HG03521 (cell line): ENCODE data around the gene PREX1.

ENCODE experiments used
- ATAC-seq: cut with Tn5 transposase; IDR thresholded peaks from one replicate; pipeline ENCODE4 v1.9.1; 2021; ENCODE audit warnings: mild to moderate bottlenecking, moderate library complexity; ENCODE audit not compliant: unreplicated experiment

PREX1 gene

GRCh38 chr20:48738399-48739304 lies 89.1 kb downstream of the PREX1 start:
- ATAC-seq = peak; percentile 62

GRCh38 chr20:48738094-48738398 lies 89.8 kb downstream of the PREX1 start:
- no peak for ATAC-seq

GRCh38 chr20:48737434-48738093 lies 90.2 kb downstream of the PREX1 start:
- ATAC-seq = no peak

DNA sequence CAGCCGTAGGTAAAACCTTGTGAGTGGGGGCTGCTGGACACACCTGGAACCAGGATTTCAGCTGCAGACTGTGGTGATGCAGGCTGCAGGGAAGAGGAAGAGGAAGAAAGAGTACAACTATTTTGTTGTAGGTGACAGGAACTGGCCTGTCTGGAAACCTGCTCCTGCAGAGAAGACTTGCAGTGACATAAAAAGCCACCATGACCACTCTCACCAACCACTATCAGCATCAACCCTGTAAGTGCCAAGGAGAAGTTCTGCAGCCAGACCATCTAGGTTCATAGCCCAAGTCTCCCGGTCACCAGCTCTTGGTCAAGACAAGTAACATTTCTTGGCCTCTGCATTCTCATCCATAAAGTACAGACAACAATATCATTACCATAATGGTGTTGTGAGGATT lies 91.2 kb downstream of the PREX1 start:
- ATAC-seq = no peak

DNA sequence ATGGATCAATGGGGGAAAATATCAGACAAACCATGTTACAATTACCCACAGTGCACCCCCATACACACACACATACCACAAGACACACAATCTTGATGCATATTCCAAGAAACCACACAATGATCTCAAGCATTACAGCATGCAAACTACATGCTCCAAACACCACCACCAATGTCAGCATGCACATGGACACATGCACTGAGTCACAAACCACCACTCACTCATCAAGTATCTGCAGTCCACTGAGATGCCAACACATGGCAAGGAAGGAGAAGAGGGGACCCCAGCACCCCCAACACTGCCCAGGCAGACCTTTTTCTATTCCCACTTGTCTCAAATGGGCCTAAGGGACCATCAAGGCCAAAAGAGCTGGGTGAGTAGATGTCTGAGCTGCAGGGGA lies 91.6 kb downstream of the PREX1 start:
- ATAC-seq = no peak

- ATAC-seq = no peak
Measured at GRCh38 chr20:48735112-48735511, 92.7 kb downstream of the PREX1 start.

DNA sequence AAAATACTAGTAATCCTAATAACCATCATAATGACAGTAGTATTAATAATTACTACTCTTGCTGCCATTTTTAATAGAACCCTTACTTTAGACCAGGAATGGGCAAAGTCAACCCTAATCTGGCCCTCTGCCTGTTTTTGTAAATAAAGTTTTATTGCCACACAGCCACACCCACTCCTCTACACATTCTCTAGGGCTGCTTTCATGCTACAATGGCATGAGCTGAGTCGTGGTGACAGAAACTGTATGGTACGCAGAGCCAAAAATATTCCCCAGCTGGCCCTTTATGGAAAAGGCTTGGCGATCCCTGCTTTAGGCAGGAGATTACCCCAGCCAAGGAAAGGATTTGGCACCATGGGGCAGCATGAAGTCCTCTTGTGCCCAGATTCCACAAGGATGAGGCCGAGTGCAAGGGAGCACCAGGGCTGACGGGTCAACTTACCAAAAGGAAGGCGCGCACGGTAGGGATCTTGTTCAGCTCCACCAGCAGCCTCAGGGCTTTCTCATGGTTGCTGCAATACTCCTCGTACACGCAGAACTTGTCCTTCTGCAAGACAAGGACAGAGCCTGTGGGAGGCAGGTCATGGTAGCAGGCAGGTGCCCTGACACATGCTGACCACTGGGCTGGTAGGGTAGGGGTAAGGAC lies 93.6 kb downstream of the PREX1 start:
- ATAC-seq = no peak

DNA sequence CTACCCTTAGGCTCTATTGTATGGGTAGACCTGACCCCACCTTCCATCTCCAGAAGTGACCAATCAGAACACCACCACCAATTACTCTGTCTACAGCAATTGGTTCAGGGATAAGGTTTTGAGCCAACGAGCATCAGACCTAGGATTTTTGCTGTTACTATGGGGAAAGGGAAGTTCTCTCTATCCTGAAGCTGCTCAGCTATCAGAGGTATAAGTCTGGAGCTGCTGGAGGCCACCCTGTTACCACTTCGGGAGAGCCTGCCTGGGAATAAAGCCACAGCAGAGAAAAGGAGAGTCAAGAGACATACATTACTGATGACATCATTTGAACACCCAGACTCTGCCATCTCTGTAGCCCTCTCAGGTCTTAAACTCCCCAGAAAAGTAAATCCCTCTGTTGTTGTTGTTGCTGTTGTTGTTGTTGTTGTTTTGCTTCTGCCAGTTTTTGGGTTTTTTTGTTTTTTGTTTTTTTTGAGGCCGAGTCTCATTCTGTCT lies 94.5 kb downstream of the PREX1 start:
- ATAC-seq = no peak

DNA sequence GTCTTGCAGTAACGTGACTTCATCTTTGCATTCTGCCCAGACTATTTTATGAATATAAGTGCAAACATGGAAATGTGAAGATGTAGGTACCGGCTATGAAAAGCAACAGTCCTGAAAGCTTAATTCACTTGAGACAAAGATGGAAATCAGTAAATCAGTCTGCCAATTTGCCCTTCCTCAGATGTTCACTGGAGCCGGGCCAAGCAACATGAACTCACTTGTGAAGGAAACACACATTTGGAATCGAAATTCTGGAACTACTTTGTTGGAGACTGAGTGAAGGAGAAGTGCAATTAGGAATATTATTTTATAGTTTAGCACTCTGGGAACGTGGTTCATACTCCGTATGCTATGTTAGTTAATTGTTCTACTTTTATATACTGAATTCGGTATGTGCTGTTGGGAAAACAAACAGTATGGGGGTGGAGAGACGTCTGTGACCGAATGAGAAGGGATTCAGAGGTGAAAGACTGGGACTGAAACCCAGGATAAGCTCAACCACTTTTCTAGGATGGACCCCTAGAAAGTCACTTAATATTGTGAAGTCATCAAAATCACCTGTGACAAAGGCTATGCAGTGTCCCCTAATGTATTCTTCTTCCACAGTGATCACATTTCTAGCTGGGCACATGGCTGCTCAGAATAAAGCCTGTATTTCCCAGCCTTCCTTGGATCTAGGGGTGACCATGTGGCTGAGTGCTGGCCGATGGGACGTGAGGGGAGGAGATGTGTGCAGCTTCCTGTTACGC lies 95.5 kb downstream of the PREX1 start:
- no peak for ATAC-seq

DNA sequence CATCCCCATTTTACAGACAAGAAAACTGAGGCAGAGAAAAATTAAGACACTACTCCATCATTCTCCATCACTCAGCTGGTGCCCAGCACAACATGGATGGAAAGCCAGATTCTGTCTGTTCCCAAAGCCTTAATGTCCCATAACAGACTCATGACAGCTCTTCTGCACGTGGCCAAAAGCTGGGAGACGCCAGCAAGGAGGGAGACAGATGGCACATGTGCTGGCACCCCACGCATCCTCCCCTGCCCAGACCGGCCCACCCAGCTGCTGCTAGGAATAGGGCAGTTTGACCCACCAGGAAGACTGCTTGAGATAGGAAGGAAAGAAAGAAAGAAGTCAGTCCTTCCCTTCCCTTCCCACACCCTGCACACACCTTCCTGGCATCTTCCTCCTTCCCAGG lies 96.3 kb downstream of the PREX1 start:
- no peak for ATAC-seq

GRCh38 chr20:48730977-48731376 lies 96.8 kb downstream of the PREX1 start:
- ATAC-seq = no peak

DNA sequence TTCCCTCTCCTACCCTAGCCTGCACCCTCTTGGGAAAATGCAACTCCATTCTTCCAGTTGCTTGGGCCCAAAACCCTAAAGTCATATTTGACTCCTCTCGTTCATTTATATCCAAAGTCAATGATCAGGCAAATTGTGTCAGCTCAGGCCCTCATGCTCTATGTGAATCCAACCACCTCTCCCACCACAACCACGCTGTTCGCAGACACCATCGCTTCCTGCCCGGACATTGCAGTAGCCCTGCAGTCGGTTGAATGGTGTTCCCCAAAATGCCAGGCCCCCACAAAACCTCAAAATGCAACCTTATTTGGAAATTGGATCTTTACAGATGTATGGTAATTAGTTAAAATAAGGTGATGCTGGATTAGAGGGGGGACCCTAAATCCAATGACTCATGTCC lies 98.3 kb downstream of the PREX1 start:
- no peak for ATAC-seq

DNA sequence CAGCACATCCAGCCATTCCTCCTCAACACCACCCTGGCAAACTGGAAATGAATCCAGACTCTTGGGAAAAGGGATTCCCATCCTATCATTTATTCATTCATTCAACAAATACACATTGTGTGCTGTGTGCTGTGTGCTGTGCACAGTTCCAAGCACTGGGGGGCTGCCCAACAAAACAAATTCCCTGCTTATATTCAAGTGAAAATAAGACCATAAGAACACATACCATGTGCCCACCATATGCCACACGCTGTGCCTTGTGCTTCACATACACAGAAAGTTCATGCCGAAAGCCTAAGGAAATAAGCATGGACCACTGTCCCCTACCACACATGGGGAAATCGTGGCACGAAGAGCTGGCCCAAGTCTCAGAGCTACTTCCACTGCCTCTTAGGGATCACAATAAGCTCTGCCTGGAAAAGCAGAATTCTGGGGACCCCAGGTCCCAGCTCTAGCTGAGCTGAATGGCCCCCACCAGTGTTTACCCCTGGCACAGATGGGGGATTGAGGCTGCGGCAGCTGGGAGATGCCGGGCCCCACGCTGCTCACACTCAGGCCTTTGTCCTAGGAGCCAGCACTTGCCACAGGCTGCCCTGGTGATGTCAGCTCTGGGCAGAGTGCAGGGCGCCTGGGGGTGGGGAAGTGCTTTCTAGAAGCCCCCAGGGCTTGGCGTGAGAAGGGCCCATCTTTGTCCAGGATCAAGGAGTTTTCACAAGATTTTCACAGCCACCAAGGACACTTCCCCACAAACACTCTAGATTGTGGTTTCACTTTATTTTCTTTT lies 99.6 kb downstream of the PREX1 start:
- ATAC-seq = no peak

- no peak for ATAC-seq
Measured at GRCh38 chr20:48727226-48727625, 100.6 kb downstream of the PREX1 start.

GRCh38 chr20:48725555-48725991 lies 102.2 kb downstream of the PREX1 start:
- no peak for ATAC-seq

DNA sequence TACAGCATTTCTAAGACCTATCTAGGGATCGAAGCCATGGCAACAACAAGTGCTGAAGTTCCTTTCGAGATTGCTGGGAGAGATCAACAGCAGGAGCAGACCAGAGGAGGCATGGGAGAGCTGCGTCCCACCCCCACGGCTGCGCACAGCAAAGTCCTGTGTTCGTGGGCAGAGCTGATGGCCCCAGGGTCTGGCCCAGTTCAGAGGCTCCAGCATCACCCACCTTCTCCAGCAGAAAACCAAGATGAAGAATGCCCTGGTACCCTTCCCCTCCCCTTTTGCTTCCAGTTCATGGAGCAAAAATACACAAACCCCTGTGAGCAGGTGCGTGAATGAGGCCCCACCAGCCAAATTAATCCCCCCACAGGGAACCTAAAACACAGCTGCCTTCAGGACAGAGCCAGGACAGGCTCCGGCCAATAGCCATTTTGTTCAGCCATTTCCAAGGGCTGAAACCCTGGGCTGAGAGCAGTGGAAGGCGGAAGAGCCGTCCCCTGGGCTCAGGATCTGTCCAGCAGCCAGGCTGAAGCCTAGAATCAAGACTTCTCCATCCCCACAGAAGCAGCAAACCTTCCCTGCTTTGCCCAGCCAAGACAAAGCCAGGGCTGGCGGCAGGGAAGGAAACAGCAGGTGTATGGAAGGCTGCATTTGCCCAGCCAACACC lies 102.8 kb downstream of the PREX1 start:
- ATAC-seq = no peak

DNA sequence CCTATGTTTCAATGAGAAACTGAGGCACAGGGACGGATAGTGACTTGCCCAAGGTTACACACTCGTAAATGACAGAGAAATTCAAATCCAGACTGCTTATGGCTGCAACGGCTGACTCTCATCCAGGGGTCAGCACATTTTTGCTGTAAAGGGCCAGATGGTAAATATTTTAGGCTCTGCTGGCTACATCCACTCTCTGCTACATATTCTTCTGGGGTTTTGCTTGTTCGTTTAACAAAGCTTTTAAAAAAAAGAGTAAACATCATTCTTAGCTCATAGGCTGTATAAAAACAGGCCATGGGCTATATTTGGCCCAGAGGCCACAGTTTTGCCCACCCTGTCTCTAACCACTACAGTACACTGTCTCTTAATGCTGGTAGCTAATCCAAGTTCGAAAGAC lies 103.4 kb downstream of the PREX1 start:
- no peak for ATAC-seq

GRCh38 chr20:48723308-48724264 lies 104.2 kb downstream of the PREX1 start:
- ATAC-seq = no peak

GRCh38 chr20:48722737-48723191 lies 105.0 kb downstream of the PREX1 start:
- ATAC-seq = no peak
